A549 (cell line): ENCODE results near the gene BACH1.

Experiments
- FOSL2 ChIP-seq, 2 experiments: fragments of 450-650 bp in 1 of 2; fragments of >200 bp in 1 of 2; sonication (Bioruptor Twin) in 1 of 2; formaldehyde crosslinking; IDR thresholded peaks; 2 replicates each; pipeline versions ENCODE4 v1.5.0 to v1.6.1; 2016 to 2020; ENCODE audit warnings: mild to moderate bottlenecking in 1 of 2, moderate library complexity in 1 of 2
- KDM5A ChIP-seq: fragments of 200-600 bp; sonication (generic); IDR thresholded peaks from 2 replicates; pipeline ENCODE4 v1.6.1; 2016; ENCODE audit warnings: antibody characterized with exemption, mild to moderate bottlenecking
- TF ChIP-seq, protein P1 (sequence below): fragments of >200 bp; sonication (Bioruptor Twin); formaldehyde crosslinking; IDR thresholded peaks from 3 replicates; pipeline ENCODE4 v1.5.1; 2016

- TF ChIP-seq, protein P1, sequence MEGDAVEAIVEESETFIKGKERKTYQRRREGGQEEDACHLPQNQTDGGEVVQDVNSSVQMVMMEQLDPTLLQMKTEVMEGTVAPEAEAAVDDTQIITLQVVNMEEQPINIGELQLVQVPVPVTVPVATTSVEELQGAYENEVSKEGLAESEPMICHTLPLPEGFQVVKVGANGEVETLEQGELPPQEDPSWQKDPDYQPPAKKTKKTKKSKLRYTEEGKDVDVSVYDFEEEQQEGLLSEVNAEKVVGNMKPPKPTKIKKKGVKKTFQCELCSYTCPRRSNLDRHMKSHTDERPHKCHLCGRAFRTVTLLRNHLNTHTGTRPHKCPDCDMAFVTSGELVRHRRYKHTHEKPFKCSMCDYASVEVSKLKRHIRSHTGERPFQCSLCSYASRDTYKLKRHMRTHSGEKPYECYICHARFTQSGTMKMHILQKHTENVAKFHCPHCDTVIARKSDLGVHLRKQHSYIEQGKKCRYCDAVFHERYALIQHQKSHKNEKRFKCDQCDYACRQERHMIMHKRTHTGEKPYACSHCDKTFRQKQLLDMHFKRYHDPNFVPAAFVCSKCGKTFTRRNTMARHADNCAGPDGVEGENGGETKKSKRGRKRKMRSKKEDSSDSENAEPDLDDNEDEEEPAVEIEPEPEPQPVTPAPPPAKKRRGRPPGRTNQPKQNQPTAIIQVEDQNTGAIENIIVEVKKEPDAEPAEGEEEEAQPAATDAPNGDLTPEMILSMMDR = no peak
- TF ChIP-seq KDM5A (no peak), FOSL2 (IDR thresholded peaks at IDR 0.05) (no peak), FOSL2 (CRISPR knock-in tag; IDR thresholded peaks at IDR 0.05) (no peak)
Measured at GRCh38 chr21:29343519-29343918, 44.8 kb downstream of the BACH1 start.
